ENCODE measurements around the gene RNU1-3.
A peak's percentile ranks its signal among the peaks of the same experiment; 100 is the strongest.
"Not testable (repeated sequence)": the region's sequence is repeated elsewhere in the genome, so short reads cannot be mapped to it uniquely, and the experiment has no call there.

RNU1-3 gene

GRCh38 chr1:16648756-16649155 lies 18.0 kb downstream of the RNU1-3 start:
- not testable (repeated sequence) for DNase-seq (ENCODE audit: low read depth)

GRCh38 chr1:16648250-16648649 lies 18.5 kb downstream of the RNU1-3 start:
- DNase-seq (ENCODE audit: low read depth); H3K4me3 ChIP-seq (ENCODE audit: control insufficient read depth, low read depth, low read length): not testable (repeated sequence)

More at GRCh38 chr1:16648756-16649155, 18.0 kb downstream of the RNU1-3 start:
- H3K4me3 ChIP-seq (ENCODE audit: control insufficient read depth, low read depth, low read length), result not testable (repeated sequence)

- DNase-seq (ENCODE audit: low read depth); H3K4me3 ChIP-seq (ENCODE audit: control insufficient read depth, low read depth, low read length): not testable (repeated sequence)
Measured at GRCh38 chr1:16647179-16648176, 19.3 kb downstream of the RNU1-3 start.

GRCh38 chr1:16646716-16647115 lies 20.0 kb downstream of the RNU1-3 start:
- not testable (repeated sequence) for H3K4me3 ChIP-seq (ENCODE audit: control insufficient read depth, low read depth, low read length); DNase-seq (ENCODE audit: low read depth)

GRCh38 chr1:16646061-16646664 lies 20.6 kb downstream of the RNU1-3 start:
- not testable (repeated sequence) for H3K4me3 ChIP-seq (ENCODE audit: control insufficient read depth, low read depth, low read length); DNase-seq (ENCODE audit: low read depth)

GRCh38 chr1:16645271-16646060 lies 21.3 kb downstream of the RNU1-3 start:
- not testable (repeated sequence) for DNase-seq (ENCODE audit: low read depth); H3K4me3 ChIP-seq (ENCODE audit: control insufficient read depth, low read depth, low read length)

GRCh38 chr1:16644482-16645270 lies 22.1 kb downstream of the RNU1-3 start:
- H3K4me3 ChIP-seq (ENCODE audit: control insufficient read depth, low read depth, low read length), result peak overlapping the region; percentile 83
- DNase-seq (ENCODE audit: low read depth), result peak; percentile 91

GRCh38 chr1:16644193-16644481 lies 22.6 kb downstream of the RNU1-3 start:
- no peak for DNase-seq (ENCODE audit: low read depth)
- H3K4me3 ChIP-seq (ENCODE audit: control insufficient read depth, low read depth, low read length), result peak overlapping the region; percentile 83
- no peak for TF ChIP-seq CTCF (conservative IDR thresholded peaks at IDR 0.05; ENCODE audit: control insufficient read depth, insufficient read depth, low read depth, low read length)

GRCh38 chr1:16643476-16644192 lies 23.1 kb downstream of the RNU1-3 start:
- peak overlapping the region; percentile 83 for H3K4me3 ChIP-seq (ENCODE audit: control insufficient read depth, low read depth, low read length)
- not testable (repeated sequence) for DNase-seq (ENCODE audit: low read depth)

GRCh38 chr1:16643001-16643411 lies 23.7 kb downstream of the RNU1-3 start:
- DNase-seq (ENCODE audit: low read depth), result not testable (repeated sequence)
- H3K4me3 ChIP-seq (ENCODE audit: control insufficient read depth, low read depth, low read length), result peak overlapping the region; percentile 4

- H3K4me3 ChIP-seq (ENCODE audit: control insufficient read depth, low read depth, low read length); DNase-seq (ENCODE audit: low read depth): not testable (repeated sequence)
Measured at GRCh38 chr1:16642025-16642966, 24.5 kb downstream of the RNU1-3 start.

GRCh38 chr1:16641159-16641975 lies 25.4 kb downstream of the RNU1-3 start:
- H3K4me3 ChIP-seq (ENCODE audit: control insufficient read depth, low read depth, low read length); DNase-seq (ENCODE audit: low read depth): not testable (repeated sequence)

- DNase-seq (ENCODE audit: low read depth); H3K4me3 ChIP-seq (ENCODE audit: control insufficient read depth, low read depth, low read length): not testable (repeated sequence)
Measured at GRCh38 chr1:16639091-16640031, 27.4 kb downstream of the RNU1-3 start.
